ENCODE data around the gene D2HGDH.
"Not testable (repeated sequence)": the region's sequence is repeated elsewhere in the genome, so short reads cannot be mapped to it uniquely, and the experiment has no call there.

Gene D2HGDH

DNA sequence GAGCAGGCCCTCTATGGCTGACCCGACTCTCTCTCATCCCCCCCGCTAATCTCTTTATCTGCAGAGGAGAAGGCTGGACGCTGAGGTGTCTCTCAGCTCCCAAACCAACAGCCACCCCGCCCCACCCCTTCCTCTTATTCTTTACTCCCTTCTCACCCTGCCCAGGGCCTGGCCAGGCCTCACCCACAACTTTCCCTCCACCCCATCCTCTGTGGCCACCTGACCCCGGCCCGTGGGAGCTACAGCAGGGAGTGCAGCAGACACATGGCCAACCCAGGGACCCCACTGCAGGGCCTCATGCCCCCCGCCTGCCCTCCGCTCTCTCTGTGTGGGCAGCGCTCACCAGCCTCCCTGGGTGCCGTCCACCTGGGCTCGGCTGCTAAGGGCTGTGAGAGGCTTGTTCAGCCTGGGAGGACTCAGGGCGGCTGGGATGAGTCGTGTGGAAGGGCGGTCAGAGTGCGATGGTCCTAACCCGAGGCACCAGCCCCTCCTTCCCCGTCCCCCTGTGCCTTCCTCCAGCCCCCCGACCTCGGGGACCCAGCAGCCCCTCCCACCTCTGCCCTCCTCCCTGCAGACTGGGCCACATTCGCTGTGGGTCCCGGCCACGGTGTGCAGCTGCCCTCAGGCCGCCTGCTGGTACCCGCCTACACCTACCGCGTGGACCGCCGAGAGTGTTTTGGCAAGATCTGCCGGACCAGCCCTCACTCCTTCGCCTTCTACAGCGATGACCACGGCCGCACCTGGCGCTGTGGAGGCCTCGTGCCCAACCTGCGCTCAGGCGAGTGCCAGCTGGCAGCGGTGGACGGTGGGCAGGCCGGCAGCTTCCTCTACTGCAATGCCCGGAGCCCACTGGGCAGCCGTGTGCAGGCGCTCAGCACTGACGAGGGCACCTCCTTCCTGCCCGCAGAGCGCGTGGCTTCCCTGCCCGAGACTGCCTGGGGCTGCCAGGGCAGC is 81.3 kb downstream of the D2HGDH start:
- peaks cover 0 to 17% of the 10 kb centered on the region in 2 donors for H3K27me3 ChIP-seq (ENCODE audit: control insufficient read depth in 1 of 2, insufficient read depth in 2 of 2, low read length in 2 of 2)
- H3K9ac ChIP-seq (ENCODE audit: low read length), result no peak overlapping the region
- H3K27ac ChIP-seq (ENCODE audit: low read depth, low read length), result no peak overlapping the region
- H3K36me3 ChIP-seq (ENCODE audit: insufficient read depth, low read length), result no peaks in the 10 kb centered on the region
- no peaks in the 10 kb centered on the region for H3K9me3 ChIP-seq (ENCODE audit: low read length)
- H3K4me3 ChIP-seq (ENCODE audit: low read depth in 1 of 2, low read length in 2 of 2), result no peak overlapping the region
- no peaks in the 10 kb centered on the region for H3K4me1 ChIP-seq (ENCODE audit: insufficient read depth, low read length)

DNA sequence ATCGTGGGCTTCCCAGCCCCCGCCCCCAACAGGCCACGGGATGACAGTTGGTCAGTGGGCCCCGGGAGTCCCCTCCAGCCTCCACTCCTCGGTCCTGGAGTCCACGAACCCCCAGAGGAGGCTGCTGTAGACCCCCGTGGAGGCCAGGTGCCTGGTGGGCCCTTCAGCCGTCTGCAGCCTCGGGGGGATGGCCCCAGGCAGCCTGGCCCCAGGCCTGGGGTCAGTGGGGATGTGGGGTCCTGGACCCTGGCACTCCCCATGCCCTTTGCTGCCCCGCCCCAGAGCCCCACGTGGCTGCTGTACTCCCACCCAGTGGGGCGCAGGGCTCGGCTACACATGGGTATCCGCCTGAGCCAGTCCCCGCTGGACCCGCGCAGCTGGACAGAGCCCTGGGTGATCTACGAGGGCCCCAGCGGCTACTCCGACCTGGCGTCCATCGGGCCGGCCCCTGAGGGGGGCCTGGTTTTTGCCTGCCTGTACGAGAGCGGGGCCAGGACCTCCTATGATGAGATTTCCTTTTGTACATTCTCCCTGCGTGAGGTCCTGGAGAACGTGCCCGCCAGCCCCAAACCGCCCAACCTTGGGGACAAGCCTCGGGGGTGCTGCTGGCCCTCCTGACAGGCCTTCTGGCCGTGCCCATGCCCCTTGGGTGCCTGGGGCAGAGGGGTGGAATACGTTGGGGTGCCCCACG is 82.1 kb downstream of the D2HGDH start:
- Histone ChIP-seq H3K9me3 (ENCODE audit: low read length) (no peaks in the 10 kb centered on the region), H3K4me3 (ENCODE audit: low read depth in 1 of 2, low read length in 2 of 2) (no peak overlapping the region), H3K36me3 (ENCODE audit: insufficient read depth, low read length) (no peaks in the 10 kb centered on the region), H3K27ac (ENCODE audit: low read depth, low read length) (no peak overlapping the region), H3K27me3 (ENCODE audit: control insufficient read depth in 1 of 2, insufficient read depth in 2 of 2, low read length in 2 of 2) (peaks cover 0 to 17% of the 10 kb centered on the region in 2 donors), H3K4me1 (ENCODE audit: insufficient read depth, low read length) (no peaks in the 10 kb centered on the region), H3K9ac (ENCODE audit: low read length) (no peak overlapping the region)

GRCh38 chr2:241817126-241817820 is 82.8 kb downstream of the D2HGDH start:
- Histone ChIP-seq H3K4me3 (ENCODE audit: low read depth in 1 of 2, low read length in 2 of 2) (no peak overlapping the region), H3K9ac (ENCODE audit: low read length) (no peak overlapping the region), H3K9me3 (ENCODE audit: low read length) (no peaks in the 10 kb centered on the region), H3K36me3 (ENCODE audit: insufficient read depth, low read length) (no peaks in the 10 kb centered on the region), H3K27me3 (ENCODE audit: control insufficient read depth in 1 of 2, insufficient read depth in 2 of 2, low read length in 2 of 2) (peaks cover 0 to 17% of the 10 kb centered on the region in 2 donors), H3K4me1 (ENCODE audit: insufficient read depth, low read length) (no peaks in the 10 kb centered on the region), H3K27ac (ENCODE audit: low read depth, low read length) (no peak overlapping the region)

- H3K27ac ChIP-seq (ENCODE audit: low read depth, low read length); H3K36me3 ChIP-seq (ENCODE audit: insufficient read depth, low read length); H3K4me3 ChIP-seq (ENCODE audit: low read depth in 1 of 2, low read length in 2 of 2); H3K4me1 ChIP-seq (ENCODE audit: insufficient read depth, low read length); H3K9me3 ChIP-seq (ENCODE audit: low read length); H3K9ac ChIP-seq (ENCODE audit: low read length): not testable (repeated sequence)
- H3K27me3 ChIP-seq (ENCODE audit: control insufficient read depth in 1 of 2, insufficient read depth in 2 of 2, low read length in 2 of 2), result peaks cover 0 to 17% of the 10 kb centered on the region in 2 donors
These were observed 83.4 kb downstream of the D2HGDH start for GRCh38 chr2:241817821-241818215.

Data from muscle layer of colon (tissue), 2 donors.